RPMI8226 (cell line): ENCODE results near the gene CACNA1I.
A peak's percentile ranks its signal among the peaks of the same experiment; 100 is the strongest.

Experiments used
- DNase-seq: peaks from one replicate; pipeline ENCODE4 v3.0.0-alpha.2; 2015

Gene CACNA1I

GRCh38 chr22:39535831-39536449 is 34.6 kb upstream of the CACNA1I start:
- no peak for DNase-seq

- DNase-seq: no peak
Measured at GRCh38 chr22:39536711-39537110, 33.8 kb upstream of the CACNA1I start.

DNA sequence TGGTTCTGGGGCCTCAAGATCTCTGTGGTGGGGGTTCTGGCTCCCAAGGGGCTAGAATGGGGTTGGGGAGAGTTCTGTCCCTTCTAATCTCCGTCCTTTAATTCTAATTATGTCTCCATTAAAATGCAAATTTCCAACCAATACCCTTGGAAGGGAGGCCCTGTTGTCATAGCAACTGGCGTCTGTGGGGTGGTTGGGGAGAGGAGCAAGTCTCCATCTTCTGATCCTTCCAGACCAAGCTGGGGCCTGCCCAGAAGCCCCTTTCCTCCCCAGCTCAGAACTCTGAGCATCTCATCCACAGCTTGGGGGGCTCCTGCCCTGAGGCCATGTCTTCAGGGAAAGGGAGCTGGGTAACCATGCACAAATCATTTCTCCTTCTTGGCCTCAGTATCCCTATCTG is 32.6 kb upstream of the CACNA1I start:
- DNase-seq: no peak

- DNase-seq: peak; percentile 54
Measured at GRCh38 chr22:39543095-39543494, 27.5 kb upstream of the CACNA1I start.

DNA sequence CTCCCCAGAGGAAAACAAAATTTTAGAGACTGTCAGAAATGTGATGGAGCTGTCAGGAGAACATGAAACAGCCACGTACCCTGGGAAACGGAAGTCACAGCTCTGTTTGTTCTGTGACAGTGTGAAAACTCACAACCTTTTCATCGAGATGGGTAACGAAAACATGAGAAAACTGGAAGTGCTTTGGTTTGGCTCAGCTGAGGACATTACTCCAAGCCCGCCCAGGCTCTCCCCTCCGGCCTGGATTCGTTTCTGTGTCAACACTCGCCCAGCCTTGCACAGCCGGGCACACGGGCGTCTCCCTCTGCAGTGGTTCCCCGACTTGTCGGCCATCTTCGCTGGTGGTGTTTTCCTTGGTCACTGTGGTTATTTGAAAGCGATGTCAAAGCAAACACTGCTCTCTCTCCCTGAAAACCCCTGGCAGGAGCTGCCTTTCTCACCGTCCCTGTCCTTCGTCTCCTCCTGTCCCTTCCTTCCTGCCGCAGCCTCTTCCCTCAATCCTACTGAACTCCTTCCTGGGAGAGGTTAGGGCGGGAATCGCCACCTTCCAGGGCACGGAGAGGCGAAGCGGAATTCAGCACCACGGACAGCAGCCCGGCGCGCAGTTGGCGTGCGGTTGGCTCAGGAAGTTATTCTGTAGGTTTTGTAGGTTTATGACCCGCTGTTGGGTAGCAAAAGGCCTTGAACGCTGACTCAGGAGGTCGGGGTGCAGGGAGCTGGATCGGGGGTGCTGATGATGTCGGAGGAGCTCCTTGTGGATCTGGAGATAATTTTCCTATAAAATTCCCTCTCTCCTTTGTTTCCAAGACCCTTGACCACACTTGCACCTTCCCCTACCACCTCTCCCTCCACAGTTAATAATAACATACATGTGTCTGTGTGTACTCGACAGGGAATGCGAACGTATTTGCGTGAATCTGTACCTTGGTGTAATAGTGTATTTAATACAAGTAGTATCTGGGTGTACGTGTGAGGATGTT is 24.9 kb upstream of the CACNA1I start:
- DNase-seq: no peak

DNA sequence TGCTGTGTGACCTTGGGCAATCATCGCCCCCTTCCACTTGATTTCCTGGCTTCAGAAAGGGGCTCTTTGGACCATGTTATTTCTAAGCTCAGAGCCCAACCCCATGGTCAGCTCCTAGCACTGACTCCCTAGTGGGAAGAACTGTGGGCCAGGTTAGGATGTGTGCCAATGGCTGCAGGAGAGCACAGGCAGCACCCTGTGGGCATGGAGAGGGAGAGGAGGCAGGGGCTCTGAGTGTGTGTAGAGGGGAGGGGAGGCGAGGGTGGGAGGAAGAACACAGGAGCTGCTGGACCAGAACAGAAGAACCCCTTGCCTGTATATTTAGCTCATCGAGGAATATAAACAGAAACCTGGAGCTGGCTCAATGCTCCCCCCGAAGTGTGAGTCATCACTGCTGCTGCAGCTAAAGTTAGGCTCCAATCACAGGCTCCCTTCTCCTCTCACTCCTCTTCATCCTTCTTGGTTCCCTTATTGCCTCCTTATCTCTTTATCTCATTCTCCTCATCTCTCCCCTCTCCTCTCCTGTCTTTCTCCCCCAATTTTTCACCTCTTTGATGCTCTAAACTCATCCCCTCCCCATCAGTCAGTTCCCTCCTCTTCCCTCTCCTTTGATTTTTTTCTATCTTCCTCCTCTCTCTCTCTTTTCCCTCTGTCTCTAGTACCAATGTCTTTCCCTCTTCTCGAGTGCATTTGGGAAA is 23.5 kb upstream of the CACNA1I start:
- DNase-seq: no peak

DNA sequence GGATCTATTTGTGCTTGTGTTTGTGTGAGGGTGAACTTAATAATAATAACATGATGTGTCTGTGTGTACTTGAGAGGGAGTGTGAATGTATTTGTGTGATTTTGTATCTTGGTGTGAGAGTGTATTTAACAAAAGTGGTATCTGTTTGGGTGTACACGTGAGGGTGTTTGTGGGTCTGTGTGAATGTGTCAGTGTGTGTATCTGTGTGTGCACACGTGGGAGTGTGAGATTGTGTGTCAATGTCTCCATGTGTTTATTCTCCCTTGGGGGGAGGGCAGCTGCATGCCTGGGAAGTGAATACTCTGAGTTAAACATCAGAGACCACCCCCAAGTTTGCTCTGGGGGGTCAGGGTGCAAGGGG is 23.0 kb upstream of the CACNA1I start:
- DNase-seq: no peak

DNA sequence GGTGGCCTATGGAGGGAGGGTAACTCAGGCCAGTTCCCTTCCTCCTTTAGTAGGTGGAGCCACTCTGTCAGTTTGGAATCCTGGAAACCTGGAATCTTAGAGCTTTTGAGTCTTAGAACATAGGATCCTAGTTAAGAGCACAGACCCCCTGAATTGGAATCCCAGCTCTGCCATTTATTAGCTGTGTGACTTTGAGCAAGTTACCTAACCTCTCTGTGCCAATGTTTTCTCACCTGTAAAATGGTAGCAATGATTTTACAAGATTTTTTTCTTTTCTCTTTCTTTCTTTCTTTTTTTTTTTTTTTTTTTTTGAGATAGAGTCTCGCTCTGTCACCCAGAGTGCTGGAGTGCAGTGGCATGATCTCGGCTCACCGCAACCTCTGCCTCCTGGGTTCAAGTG is 17.1 kb upstream of the CACNA1I start:
- no peak for DNase-seq

- no peak for DNase-seq
Measured at GRCh38 chr22:39554151-39554550, 16.4 kb upstream of the CACNA1I start.

DNA sequence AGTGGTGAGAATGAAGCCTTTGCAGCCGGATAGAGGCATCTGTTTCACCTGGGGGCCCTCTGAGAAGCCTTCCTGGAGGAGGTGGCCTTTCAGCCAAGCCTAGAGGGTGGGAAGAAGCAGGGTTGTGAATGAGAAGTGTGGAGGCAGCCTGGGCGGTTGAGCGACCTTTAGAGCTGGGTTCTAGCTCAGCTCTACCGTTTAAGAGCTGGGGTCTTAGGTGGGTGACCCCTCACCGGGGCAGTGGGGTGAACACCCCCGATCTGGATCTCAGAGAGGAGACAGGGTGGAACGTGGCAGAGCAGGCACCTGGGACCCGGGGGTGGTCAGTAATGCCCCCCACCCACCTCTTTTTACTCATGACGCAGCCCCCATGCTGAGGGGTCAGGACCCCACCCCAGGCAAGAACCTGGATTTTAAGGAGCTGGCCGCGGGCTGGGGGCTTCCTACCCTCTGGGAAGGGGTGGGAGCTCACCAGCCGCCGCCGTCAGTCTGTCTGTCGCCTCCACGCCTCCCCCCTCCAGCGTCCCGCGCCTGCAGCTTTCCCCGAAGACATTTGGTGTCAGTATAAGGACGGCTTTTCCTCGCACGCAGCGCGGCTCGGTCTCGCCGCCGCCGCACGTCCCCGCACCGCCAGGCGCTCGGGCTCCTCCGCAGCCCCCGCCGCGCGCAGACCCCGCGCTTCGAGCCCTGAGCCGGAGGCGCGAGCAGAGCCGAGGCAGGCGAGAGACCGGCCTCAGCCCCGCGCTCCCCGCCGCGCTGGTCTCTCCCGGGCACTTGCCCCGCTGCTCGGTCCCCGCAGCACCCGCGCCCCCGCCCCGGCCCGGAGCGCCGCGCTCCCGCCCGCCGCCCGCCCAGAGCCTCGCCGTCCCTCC is 13.3 kb upstream of the CACNA1I start:
- DNase-seq: no peak

DNA sequence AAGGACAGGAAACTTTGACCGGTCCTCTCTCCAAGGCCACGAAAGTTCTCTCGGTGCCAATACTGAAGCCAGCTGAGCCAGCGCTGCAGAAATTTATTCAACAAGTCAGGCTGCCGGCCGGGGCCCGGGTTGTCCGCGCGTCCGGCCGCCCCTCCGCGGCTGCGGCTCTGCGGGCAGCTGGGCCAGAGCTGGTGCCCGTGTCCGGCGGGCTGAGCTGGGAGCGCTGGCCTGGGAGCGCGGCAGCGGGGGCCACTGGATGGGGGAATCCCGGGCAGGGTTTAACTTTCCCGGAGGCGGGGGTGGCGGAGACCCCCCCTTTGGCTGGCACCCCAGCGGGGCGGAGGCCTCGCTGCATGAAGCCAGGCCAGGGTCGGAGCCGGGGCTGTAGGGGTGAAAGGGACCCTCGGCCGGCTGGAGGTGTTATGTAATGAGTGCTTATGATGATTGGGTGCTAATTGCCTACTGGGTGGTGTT is 12.3 kb upstream of the CACNA1I start:
- no peak for DNase-seq

DNA sequence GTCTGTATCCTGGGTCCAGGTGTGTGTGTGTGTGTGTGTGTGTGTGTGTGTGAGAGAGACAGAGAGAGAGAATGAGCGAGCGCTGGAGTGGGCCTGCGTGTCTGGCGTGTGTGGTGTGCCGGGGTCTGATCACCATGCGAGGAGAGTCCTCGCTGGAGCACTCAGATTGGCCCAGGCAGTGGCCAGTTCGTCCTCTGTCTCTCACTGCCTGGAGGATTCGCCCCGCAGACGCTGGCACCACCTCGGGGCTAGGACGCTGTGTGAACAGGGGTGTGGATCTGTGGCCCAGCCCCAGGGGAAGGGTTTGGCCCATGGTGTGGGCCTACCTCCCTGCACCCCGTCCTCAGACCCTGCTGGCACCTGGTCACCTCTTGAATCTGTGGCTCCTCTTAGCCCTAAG is 11.6 kb upstream of the CACNA1I start:
- DNase-seq: no peak

GRCh38 chr22:39559456-39560105 is 11.0 kb upstream of the CACNA1I start:
- peak; percentile 32 for DNase-seq

- DNase-seq: no peak
Measured at GRCh38 chr22:39560127-39560526, 10.4 kb upstream of the CACNA1I start.

- DNase-seq: no peak
Measured at GRCh38 chr22:39562839-39563489, 7.6 kb upstream of the CACNA1I start.

- DNase-seq: no peak
Measured at GRCh38 chr22:39563571-39564428, 6.8 kb upstream of the CACNA1I start.

DNA sequence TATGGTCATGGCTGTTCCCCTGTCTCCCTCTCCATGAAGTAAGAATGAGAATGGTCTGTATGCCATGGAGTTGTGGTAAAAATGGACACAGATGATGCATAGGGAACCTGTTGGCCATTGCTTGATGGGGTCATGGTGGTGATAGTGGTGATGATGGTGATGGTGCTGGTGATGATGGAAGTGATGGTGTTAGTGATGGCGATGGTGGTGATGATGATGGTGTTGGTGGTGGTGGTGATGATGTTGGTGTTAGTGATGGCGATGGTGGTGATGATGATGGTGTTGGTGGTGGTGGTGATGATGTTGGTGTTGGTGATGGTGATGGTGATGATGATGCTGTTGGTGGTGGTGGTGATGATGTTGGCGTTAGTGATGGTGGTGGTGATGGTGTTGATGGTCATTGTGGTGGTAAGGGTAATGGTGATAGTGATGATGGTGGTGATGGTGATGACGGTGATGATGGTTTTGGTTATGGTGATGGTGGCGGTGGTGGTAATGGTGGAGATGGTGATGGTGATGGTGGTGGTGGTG is 5.1 kb upstream of the CACNA1I start:
- DNase-seq: no peak

DNA sequence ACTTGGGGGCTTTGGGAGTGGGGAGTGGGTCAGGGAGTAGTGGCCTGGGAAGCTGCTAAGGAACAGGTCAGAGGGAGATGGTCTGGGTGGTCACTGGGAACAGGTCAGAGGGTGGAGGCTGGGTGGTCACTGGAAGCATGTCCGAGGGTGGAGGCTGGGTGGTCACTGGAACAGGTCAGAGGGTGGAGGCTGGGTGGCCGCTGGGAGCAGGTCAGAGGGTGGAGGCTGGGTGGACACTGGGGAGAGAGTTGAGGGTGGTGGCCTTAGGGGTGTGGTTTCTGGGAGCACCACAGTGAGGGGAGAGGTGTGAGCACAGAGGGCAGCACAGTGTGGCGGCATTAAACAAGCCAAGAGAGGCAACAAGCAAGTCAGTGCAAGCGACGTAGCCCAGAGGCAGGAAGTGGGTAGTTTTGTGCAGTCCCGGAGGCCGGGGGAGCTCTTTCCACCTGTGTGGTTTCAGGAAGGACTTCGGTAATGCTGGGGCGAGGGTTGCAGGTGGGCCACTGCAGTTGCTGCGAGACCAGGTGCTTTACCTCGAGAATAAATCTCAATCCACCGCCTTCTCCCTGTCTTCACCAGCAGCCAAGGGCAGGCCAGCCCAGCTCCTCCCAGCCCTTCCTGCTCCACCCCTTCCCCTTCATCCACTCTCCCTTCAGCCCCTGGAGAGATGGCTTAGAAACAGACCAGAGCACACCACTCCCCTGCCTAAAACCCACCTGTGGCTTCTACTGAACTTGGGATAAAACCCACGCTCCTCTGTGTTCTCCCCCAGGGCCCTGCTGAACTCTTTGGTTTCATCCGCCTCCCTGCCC is 3.2 kb upstream of the CACNA1I start:
- peak; percentile 77 for DNase-seq

DNA sequence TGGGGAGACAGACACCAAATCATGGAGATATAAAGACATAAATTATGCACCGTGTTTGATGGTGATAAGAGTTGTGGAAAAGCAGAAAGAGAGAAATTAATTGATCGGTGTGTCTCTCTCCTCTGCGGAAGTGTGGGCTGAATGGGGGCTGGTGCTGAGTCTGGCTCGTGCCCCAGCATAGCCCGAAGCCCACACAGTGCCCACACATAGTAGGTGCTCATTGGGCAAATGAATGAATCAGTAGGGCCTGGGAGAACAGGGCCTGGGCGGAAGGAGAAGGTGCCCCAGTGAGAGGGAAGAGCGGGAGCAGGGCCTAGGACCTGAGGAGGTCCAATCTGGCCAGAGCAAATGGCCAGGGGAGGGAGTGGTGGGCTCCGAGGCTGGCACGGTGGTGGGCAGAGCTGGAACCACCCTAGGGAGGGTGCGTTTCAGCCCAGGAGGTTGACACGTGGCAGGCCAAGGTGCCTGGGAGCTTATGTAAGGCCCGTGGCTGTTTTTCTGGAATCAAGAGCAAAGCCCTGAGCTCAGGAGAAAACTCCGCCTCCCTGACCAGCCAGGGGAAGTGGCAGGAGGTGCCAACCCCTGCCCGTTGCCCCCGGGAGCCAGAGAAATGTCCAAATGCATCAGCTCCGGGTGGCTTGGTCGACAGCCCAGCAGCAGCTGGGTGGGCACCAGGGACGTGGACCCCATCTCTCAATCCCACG is 2.1 kb upstream of the CACNA1I start:
- DNase-seq: no peak
